ENCODE measurements around the gene BBC3. TPM values are rescaled to one million over a fixed set of nuclear protein-coding genes. Genes with fewer than 3 reads are reported as not detected.

The BBC3 gene
- total RNA-seq, 1 donor from 2014 or later = 4.7 TPM

GRCh38 chr19:47257411-47258169 lies 26.6 kb upstream of the BBC3 start:
- DNase-seq (ENCODE audit: extremely low spot score in 2 of 2) = peak in 1 of 2 donors; percentile 99
- Histone ChIP-seq H3K4me1 (peaks cover 25% of the 10 kb centered on the region), H3K27ac (peak overlapping the region; percentile 93), H3K27me3 (no peaks in the 10 kb centered on the region), H3K36me3 (peaks cover 0 to 34% of the 10 kb centered on the region in 2 donors), H3K4me3 (peak overlapping the region; percentile 59 to 69), H3K9me3 (no peaks in the 10 kb centered on the region)
- intact Hi-C loops (cut with DNase I) = no loop called here
- TF ChIP-seq, protein P1, sequence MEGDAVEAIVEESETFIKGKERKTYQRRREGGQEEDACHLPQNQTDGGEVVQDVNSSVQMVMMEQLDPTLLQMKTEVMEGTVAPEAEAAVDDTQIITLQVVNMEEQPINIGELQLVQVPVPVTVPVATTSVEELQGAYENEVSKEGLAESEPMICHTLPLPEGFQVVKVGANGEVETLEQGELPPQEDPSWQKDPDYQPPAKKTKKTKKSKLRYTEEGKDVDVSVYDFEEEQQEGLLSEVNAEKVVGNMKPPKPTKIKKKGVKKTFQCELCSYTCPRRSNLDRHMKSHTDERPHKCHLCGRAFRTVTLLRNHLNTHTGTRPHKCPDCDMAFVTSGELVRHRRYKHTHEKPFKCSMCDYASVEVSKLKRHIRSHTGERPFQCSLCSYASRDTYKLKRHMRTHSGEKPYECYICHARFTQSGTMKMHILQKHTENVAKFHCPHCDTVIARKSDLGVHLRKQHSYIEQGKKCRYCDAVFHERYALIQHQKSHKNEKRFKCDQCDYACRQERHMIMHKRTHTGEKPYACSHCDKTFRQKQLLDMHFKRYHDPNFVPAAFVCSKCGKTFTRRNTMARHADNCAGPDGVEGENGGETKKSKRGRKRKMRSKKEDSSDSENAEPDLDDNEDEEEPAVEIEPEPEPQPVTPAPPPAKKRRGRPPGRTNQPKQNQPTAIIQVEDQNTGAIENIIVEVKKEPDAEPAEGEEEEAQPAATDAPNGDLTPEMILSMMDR (IDR thresholded peaks at IDR 0.05) = no peak
- TF ChIP-seq POLR2A (IDR thresholded peaks at IDR 0.05) (peak in 1 of 2 donors; percentile 61), POLR2AphosphoS5 (IDR thresholded peaks at IDR 0.05; ENCODE audit: insufficient read depth in 1 of 2, low read depth in 1 of 2) (peak; percentile 84)

DNA sequence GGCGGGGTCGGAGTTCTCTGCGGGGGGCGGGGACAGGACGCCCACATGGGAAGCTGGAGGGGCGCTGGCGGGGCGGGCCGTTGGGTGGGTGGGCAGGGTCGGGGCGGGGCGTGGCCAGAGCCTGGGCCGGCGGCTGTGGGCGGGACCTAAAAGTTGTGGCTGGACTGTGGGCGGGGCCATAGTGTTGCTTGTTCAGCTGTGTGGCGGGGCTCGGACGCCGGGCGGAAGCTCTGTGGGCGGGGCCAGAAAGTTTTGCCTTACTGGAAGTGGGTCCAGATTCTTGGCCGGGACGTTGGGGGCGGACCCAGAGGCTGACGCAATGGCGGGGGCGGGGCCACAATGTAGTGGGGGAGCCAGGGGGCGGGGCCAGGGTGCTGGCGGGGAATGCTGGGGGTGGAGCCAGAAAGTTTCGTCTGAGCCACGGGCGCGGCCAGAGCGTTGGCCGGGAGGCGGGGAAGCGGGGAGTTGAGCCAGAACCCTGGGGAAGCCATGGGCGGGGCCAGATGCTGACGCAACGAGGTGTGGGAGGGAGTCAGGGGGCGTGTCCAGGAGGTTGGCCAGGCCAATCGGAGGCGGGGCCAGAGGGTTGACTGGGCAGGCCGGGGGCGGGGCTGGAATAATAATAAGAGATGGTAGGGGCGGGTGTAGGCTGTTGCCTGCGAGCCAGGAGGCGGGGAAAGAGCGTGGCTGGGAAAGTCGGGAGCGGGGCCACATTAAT lies 25.9 kb upstream of the BBC3 start:
- peak; percentile 99 to 100 for DNase-seq (ENCODE audit: extremely low spot score in 2 of 2)
- Histone ChIP-seq H3K4me1 (peaks cover 25% of the 10 kb centered on the region), H3K27me3 (no peaks in the 10 kb centered on the region), H3K4me3 (peak overlapping the region; percentile 59 to 69), H3K9me3 (no peaks in the 10 kb centered on the region), H3K36me3 (peaks cover 0 to 27% of the 10 kb centered on the region in 2 donors), H3K27ac (peak overlapping the region; percentile 93)
- intact Hi-C loops (cut with DNase I) = no loop called here
- TF ChIP-seq POLR2AphosphoS5 (IDR thresholded peaks at IDR 0.05; ENCODE audit: insufficient read depth in 1 of 2, low read depth in 1 of 2) (no peak), POLR2A (IDR thresholded peaks at IDR 0.05) (no peak)
- TF ChIP-seq, protein P1 (IDR thresholded peaks at IDR 0.05) = no peak

DNA sequence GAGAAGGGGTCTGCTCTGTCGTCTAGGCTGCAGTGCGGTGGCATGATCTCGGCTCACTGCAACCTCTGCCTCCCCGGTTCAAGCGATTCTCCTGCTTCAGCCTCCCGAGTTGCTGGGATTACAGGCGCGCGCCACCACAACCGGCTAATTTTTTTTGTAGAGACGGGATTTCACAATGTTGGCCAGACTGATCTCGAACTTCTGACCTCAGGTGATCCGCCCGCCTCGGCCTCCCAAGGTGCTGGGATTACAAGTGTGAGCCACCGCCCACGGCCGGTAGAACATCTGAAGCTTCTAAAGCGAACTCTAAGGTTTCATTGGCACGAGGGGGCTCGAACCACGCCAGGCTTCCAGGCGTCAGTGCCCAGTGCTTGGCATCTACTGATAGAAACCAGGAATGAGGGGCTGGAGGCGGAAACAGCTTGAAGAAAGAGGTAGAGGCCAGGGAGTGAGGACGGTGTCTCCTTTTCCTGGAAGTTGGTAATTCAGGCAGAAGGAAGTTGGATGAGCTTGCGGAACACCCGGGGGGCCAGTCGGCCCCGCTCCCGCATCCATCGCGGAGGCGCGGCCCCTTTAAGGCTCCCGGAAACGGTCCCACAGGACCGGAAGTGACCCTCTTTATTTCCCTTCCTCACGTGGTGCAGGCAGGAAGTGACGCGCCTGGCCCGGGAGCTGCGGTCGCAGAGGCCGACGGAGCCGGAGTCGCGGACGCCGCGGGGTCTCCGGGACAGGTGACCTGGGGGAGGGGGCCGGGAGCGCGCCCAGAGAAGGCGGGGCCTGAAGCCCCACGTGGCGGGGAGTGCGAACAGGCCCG lies 25.1 kb upstream of the BBC3 start, which contains the start of gene CCDC9:
TSS of gene CCDC9 (plus strand) at position 647 of the 814 bp plus-strand sequence. CDS start 1,876 bp downstream, outside the sequence.
- TF ChIP-seq POLR2AphosphoS5 (IDR thresholded peaks at IDR 0.05; ENCODE audit: insufficient read depth in 1 of 2, low read depth in 1 of 2) (peak; percentile 91 to 97), POLR2A (IDR thresholded peaks at IDR 0.05) (peak in 1 of 2 donors; percentile 84)
- TF ChIP-seq, protein P1 (IDR thresholded peaks at IDR 0.05) = no peak
- no peaks in the 10 kb centered on the region for H3K9me3 ChIP-seq
- H3K36me3 ChIP-seq = peaks cover 0 to 24% of the 10 kb centered on the region in 2 donors
- no peaks in the 10 kb centered on the region for H3K27me3 ChIP-seq
- no peak for DNase-seq (ENCODE audit: extremely low spot score in 2 of 2)
- peak within 1 kb of the TSS; percentile 59 to 69 for H3K4me3 ChIP-seq
- peaks cover 25% of the 10 kb centered on the region for H3K4me1 ChIP-seq
- H3K27ac ChIP-seq = peak within 1 kb of the TSS; percentile 93
- intact Hi-C loops (cut with DNase I) = no loop called here

GRCh38 chr19:47253970-47254369 lies 23.0 kb upstream of the BBC3 start:
- H3K4me3 ChIP-seq = no peak overlapping the region
- H3K36me3 ChIP-seq = peaks cover 0 to 2% of the 10 kb centered on the region in 2 donors
- H3K27me3 ChIP-seq = no peaks in the 10 kb centered on the region
- no peaks in the 10 kb centered on the region for H3K9me3 ChIP-seq
- no peak for TF ChIP-seq POLR2AphosphoS5 (IDR thresholded peaks at IDR 0.05; ENCODE audit: insufficient read depth in 1 of 2, low read depth in 1 of 2)
- TF ChIP-seq, protein P1 (IDR thresholded peaks at IDR 0.05) = no peak
- no peak for TF ChIP-seq POLR2A (IDR thresholded peaks at IDR 0.05)
- no peak overlapping the region for H3K27ac ChIP-seq
- intact Hi-C loops (cut with DNase I) = no loop called here
- peaks cover 21% of the 10 kb centered on the region for H3K4me1 ChIP-seq
- no peak for DNase-seq (ENCODE audit: extremely low spot score in 2 of 2)

Data from vagina (tissue), 2 donors.